Ectodermal cell (in vitro differentiated cells): ENCODE data around the gene PARVG.

Experiments
- H3K27ac ChIP-seq: 2 replicates; pipeline ENCODE4 v1.7.0; 2013; ENCODE audit warnings: mild to moderate bottlenecking, low read depth, low read length; ENCODE audit not compliant: insufficient read depth, poor library complexity, severe bottlenecking
- H3K27me3 ChIP-seq: 2 replicates; pipeline ENCODE4 v1.7.0; 2013; ENCODE audit warnings: mild to moderate bottlenecking, low read length; ENCODE audit not compliant: insufficient read depth, control insufficient read depth, poor library complexity, severe bottlenecking
- H3K36me3 ChIP-seq: one replicate; pipeline ENCODE4 v1.7.0; 2013; ENCODE audit warnings: low read length; ENCODE audit not compliant: control insufficient read depth, insufficient read depth
- H3K4me1 ChIP-seq: one replicate; pipeline ENCODE4 v1.7.0; 2013; ENCODE audit warnings: low read length; ENCODE audit not compliant: control insufficient read depth, insufficient read depth
- H3K4me3 ChIP-seq: 2 replicates; pipeline ENCODE4 v1.7.0; 2013; ENCODE audit warnings: low read depth, low read length, control low read depth; ENCODE audit not compliant: insufficient read depth
- H3K9me3 ChIP-seq: 2 replicates; pipeline ENCODE4 v1.7.0; 2013; ENCODE audit warnings: mild to moderate bottlenecking, low read length, moderate library complexity; ENCODE audit not compliant: control insufficient read depth
- WGBS, 2 experiments: methylation state at CpG; one replicate each; pipeline ENCODE4 v1.1.7; 2013; ENCODE audit warnings: missing lambda C conversion rate in 2 of 2; 5-methylcytosine and 5-hydroxymethylcytosine counted together

The PARVG gene

DNA sequence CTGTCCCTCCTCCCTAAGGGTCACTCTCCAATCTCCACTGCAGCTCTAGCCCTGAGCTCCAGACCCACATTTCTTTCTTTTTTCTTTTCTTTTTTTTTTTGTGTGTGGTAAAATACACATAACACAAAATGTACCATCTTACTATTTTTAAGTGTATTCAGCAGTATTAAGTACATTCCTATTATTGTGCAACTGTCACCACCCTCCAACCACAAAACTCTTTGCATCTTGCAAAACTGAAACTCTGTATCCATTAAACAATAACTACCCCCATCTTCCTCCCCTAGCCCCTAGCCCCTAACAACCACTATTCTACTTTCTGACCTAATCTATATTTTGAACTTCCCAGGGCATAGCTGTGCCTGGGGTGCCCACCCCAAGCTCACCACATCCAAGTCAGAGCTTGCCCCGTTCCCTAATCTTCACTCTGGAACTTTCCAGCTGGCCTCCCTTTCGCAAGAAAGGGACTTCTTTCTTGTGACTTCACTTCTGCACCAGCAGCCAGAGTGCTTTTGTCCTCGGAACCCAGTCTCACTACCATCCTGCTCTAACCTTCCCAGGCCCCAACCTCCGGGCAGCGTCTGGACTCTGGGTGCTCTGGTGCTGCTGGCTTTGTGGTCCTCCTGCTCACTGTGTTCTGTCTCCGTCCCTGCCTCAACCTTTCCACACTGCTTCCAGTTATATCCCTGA, 30.7 kb downstream of the PARVG start:
- Histone ChIP-seq H3K9me3 (no peaks in the 10 kb centered on the region), H3K27ac (no peak overlapping the region), H3K4me1 (no peaks in the 10 kb centered on the region), H3K27me3 (no peaks in the 10 kb centered on the region), H3K36me3 (no peaks in the 10 kb centered on the region), H3K4me3 (no peak overlapping the region)
- WGBS, 2 experiments, result 88 to 91% methylated on average over 6 of the region's 6 CpGs

DNA sequence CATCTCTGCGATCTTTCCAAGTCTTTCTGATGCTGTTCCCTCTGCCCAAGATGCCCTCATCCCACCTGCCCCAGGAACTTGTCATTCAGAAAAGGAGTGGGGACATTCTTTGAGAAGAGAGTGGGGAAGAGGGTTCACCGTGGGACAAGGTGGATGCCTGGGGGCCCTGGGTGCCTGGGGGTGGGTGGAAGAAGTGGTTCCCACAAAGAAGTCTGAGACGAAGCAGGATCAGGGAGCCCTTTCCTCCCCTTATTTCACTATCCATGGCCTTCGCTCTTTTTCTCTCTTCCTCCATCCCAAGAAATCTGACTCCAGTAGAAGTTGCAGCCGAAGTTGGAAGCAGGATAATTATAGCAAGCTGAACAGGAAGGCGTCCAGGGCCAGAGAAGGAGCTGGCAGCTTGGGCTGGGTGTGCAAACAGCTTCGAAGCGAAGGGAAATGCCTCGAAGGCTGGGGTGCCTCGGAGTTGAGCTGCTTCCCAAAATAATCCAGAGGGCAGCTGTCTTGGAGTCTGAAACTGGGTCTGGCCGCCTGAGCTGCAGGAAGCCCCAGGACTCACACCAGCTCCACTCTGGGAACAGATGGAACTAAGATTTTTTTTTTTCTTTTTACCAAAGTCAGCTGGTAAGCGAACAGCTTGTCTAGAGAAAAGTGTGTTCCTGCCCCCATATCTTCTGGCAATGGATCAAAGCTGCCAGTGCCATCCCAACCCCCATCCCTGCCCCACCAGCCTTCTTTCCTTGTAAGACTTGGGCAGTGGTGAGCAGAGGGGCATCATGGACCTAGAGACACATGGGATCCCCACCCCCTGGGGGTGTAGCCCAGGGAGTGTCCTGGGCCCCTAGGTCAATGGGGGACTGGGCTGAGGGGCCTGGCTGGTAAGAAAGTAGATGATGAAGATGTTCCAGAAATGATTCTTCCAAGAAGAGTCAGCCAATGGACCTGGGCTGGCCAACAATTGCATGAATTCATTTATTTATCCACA, 31.5 kb downstream of the PARVG start:
- 88 to 91% methylated on average over 12 of the region's 12 CpGs for WGBS, 2 experiments
- H3K27ac ChIP-seq, result no peak overlapping the region

DNA sequence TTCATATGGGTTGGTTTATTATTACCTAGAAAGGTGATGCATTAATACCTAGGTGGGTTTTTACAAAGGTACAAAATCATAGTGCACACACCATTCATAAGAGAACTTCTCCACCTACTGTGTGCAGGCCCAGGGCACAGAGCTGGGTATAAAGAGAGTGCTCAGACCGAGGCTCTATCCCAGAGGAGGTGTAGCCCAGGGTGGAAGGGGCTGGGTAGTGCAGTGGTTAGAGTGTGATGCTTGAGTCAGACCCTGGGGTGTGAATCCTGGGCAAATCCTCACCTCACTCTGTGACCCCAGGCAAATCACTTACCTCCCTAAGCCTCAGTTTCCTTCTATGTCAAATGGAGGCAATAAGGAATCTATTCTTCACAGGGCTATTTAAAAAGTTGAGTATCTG, 32.2 kb downstream of the PARVG start:
- Histone ChIP-seq H3K36me3 (no peaks in the 10 kb centered on the region), H3K4me1 (no peaks in the 10 kb centered on the region), H3K9me3 (no peaks in the 10 kb centered on the region), H3K4me3 (no peak overlapping the region), H3K27me3 (no peaks in the 10 kb centered on the region), H3K27ac (no peak overlapping the region)
- 100% methylated on average over 1 of the region's 1 CpG for WGBS, 2 experiments

More for the DNA sequence above, 31.5 kb downstream of the PARVG start:
- H3K9me3 ChIP-seq, result no peaks in the 10 kb centered on the region
- H3K4me1 ChIP-seq, result no peaks in the 10 kb centered on the region
- no peak overlapping the region for H3K4me3 ChIP-seq
- no peaks in the 10 kb centered on the region for H3K27me3 ChIP-seq
- no peaks in the 10 kb centered on the region for H3K36me3 ChIP-seq

GRCh38 chr22:44213489-44214043, 32.8 kb downstream of the PARVG start:
- H3K27me3 ChIP-seq, result no peaks in the 10 kb centered on the region
- H3K9me3 ChIP-seq, result no peaks in the 10 kb centered on the region

DNA sequence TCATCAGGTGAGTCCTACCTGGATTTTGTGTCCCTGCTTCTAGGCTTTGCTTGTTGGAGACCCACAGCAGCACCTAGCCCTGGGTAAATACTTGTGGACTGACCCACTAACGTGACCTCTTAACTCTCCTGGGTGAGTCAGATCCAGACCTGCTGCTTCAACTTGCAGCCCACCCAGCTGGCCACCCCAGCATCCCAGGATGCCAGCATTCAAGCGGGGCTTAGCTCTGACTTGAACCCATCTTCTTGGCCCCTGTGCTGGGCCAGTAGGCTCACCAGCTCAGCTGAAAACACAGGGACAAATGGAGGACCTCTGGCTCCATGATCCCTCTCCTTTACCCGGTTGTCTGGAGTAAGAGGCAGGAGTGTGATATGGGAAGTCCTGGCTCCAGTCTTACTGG, 33.5 kb downstream of the PARVG start:
- Histone ChIP-seq H3K36me3 (no peaks in the 10 kb centered on the region), H3K4me3 (no peak overlapping the region), H3K27me3 (no peaks in the 10 kb centered on the region), H3K9me3 (no peaks in the 10 kb centered on the region), H3K27ac (no peak overlapping the region), H3K4me1 (no peaks in the 10 kb centered on the region)
- WGBS, 2 experiments, result 93 to 94% methylated on average over 3 of the region's 3 CpGs

More at GRCh38 chr22:44213489-44214043, 32.8 kb downstream of the PARVG start:
- Histone ChIP-seq H3K4me1 (no peaks in the 10 kb centered on the region), H3K4me3 (no peak overlapping the region), H3K36me3 (no peaks in the 10 kb centered on the region), H3K27ac (no peak overlapping the region)
- WGBS, 2 experiments, result 69 to 73% methylated on average over 3 of the region's 3 CpGs

DNA sequence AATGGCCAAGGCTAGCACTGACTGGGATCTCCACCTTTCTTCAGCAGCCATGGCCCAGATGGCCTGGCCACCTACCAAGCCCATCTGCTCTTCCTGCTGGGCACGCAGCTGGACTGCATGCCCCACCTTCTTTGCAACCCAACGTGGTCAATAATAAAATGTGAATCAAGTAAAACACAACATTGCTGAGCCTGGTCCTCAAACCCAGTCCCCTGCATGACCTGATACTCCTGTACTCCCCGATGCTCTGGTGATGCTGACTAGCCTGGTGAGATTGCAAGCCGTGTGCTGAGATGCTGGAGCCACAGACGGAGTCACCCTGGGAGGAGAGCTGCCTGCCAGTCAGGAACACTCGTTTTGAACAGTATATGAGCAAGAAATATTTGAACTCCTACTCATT, 34.0 kb downstream of the PARVG start:
- Histone ChIP-seq H3K27ac (no peak overlapping the region), H3K4me1 (no peaks in the 10 kb centered on the region), H3K27me3 (no peaks in the 10 kb centered on the region), H3K36me3 (no peaks in the 10 kb centered on the region), H3K9me3 (no peaks in the 10 kb centered on the region), H3K4me3 (no peak overlapping the region)
- WGBS, 2 experiments, result 93% methylated on average over 6 of the region's 6 CpGs

GRCh38 chr22:44215287-44215686, 34.6 kb downstream of the PARVG start:
- WGBS, 2 experiments, result 79 to 80% methylated on average over 4 of the region's 4 CpGs
- no peak overlapping the region for H3K4me3 ChIP-seq
- no peaks in the 10 kb centered on the region for H3K9me3 ChIP-seq
- no peaks in the 10 kb centered on the region for H3K4me1 ChIP-seq
- no peaks in the 10 kb centered on the region for H3K27me3 ChIP-seq
- H3K27ac ChIP-seq, result no peak overlapping the region
- no peaks in the 10 kb centered on the region for H3K36me3 ChIP-seq

DNA sequence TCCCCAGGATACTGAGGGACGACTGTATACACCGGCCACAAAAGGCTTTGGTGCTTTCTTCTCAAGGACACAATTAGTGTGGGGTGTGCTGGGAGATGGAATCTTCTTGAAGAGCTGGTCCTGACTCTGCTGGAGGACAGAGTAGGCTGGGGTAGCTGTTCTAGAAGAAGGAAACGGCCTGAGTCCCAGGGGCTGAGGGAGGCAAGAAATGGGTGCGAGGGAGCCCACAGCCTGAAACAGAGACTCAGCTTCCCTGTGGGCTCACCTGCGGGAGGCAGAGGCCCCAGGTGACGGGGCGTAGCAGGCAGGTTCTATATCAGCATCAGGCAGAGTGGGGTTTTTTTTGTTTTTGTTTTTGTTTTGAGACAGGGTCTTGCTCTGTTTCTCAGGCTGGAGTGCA, 36.6 kb downstream of the PARVG start:
- H3K27ac ChIP-seq, result no peak overlapping the region
- no peak overlapping the region for H3K4me3 ChIP-seq
- no peaks in the 10 kb centered on the region for H3K27me3 ChIP-seq
- no peaks in the 10 kb centered on the region for H3K4me1 ChIP-seq
- H3K36me3 ChIP-seq, result no peaks in the 10 kb centered on the region
- H3K9me3 ChIP-seq, result no peaks in the 10 kb centered on the region
- WGBS, 2 experiments, result 86 to 87% methylated on average over 7 of the region's 7 CpGs

DNA sequence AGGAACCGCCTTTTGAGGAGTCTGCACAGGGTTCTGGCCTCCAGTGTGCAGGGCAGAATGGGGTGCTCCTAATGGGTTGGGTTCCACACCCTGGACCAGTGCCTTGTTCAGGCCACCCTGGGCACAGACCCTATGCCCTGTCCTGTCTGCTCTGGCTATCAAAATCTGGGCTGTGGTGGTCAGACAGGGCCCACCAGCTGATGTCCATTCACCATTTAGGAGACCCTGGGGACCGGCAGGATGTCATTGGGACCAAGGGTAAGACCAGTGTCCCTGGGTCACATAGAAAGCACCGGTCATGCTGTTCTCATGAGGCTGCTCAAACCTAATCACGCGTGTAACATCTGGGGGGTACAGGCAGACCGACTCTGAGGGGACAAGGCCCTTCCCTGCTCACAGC, 37.3 kb downstream of the PARVG start:
- Histone ChIP-seq H3K9me3 (no peaks in the 10 kb centered on the region), H3K27ac (no peak overlapping the region), H3K36me3 (no peaks in the 10 kb centered on the region), H3K4me3 (no peak overlapping the region), H3K4me1 (no peaks in the 10 kb centered on the region), H3K27me3 (no peaks in the 10 kb centered on the region)
- 94 to 95% methylated on average over 6 of the region's 6 CpGs for WGBS, 2 experiments
